AG09309 (cell line): Measurements from ENCODE around the gene FXYD6.

Experiments used
- DNase-seq: peaks from one replicate; pipeline ENCODE4 v3.0.0-alpha.2; 2010; ENCODE audit warnings: low read depth
- H3K4me3 ChIP-seq: 2 replicates; pipeline ENCODE4 v1.5.1; 2011; ENCODE audit warnings: mild to moderate bottlenecking, low read depth, low read length, moderate library complexity; ENCODE audit not compliant: control insufficient read depth
- TF ChIP-seq, protein P1 (sequence below): IDR thresholded peaks from 2 replicates; pipeline ENCODE4 v1.5.1; 2011; ENCODE audit warnings: mild to moderate bottlenecking, low read depth, low read length, inconsistent platforms; ENCODE audit not compliant: insufficient read depth, control insufficient read depth; ENCODE audit errors: missing control alignments

Gene FXYD6

GRCh38 chr11:117906710-117907109 is 30.3 kb upstream of the FXYD6 start:
- no peak for DNase-seq
- TF ChIP-seq, protein P1, sequence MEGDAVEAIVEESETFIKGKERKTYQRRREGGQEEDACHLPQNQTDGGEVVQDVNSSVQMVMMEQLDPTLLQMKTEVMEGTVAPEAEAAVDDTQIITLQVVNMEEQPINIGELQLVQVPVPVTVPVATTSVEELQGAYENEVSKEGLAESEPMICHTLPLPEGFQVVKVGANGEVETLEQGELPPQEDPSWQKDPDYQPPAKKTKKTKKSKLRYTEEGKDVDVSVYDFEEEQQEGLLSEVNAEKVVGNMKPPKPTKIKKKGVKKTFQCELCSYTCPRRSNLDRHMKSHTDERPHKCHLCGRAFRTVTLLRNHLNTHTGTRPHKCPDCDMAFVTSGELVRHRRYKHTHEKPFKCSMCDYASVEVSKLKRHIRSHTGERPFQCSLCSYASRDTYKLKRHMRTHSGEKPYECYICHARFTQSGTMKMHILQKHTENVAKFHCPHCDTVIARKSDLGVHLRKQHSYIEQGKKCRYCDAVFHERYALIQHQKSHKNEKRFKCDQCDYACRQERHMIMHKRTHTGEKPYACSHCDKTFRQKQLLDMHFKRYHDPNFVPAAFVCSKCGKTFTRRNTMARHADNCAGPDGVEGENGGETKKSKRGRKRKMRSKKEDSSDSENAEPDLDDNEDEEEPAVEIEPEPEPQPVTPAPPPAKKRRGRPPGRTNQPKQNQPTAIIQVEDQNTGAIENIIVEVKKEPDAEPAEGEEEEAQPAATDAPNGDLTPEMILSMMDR, result no peak

DNA sequence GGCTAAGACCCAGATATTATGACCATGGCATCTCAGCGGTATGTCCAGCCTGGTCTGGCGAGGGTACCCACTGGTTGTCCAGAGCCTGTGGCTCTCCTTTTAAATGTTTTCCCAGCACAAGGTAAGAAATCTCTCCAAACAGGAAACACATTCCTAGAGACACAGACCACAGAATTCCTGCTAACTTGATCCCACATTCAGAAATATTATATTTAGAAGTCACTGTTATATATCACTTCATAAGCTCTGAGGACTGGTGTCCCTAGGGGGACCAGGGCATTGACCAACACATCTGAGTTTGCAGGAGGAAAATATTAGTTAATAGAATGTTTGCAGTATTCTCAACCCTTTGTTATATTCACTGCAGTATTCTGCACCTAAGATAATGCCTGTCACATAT is 29.7 kb upstream of the FXYD6 start:
- TF ChIP-seq, protein P1, result no peak
- no peak for DNase-seq

More at GRCh38 chr11:117906710-117907109, 30.3 kb upstream of the FXYD6 start:
- H3K4me3 ChIP-seq, result no peak overlapping the region

GRCh38 chr11:117905524-117905923 is 29.1 kb upstream of the FXYD6 start:
- TF ChIP-seq, protein P1, result no peak
- no peak overlapping the region for H3K4me3 ChIP-seq
- no peak for DNase-seq

More for the DNA sequence above, 29.7 kb upstream of the FXYD6 start:
- no peak overlapping the region for H3K4me3 ChIP-seq

- no peak for DNase-seq
- TF ChIP-seq, protein P1, result no peak
- H3K4me3 ChIP-seq, result no peak overlapping the region
Measured at GRCh38 chr11:117903505-117904382, 27.3 kb upstream of the FXYD6 start.

GRCh38 chr11:117902001-117902845 is 25.8 kb upstream of the FXYD6 start:
- TF ChIP-seq, protein P1, result no peak
- H3K4me3 ChIP-seq, result no peak overlapping the region
- no peak for DNase-seq

GRCh38 chr11:117901601-117902000 is 25.1 kb upstream of the FXYD6 start:
- H3K4me3 ChIP-seq, result no peak overlapping the region
- TF ChIP-seq, protein P1, result no peak
- no peak for DNase-seq
